Progenitor cell of endocrine pancreas (in vitro differentiated cells): Measurements from ENCODE around the gene PLXNA2. TPM values are rescaled to one million over a fixed set of nuclear protein-coding genes. Genes with fewer than 3 reads are reported as not detected.

ENCODE experiments used
- DNase-seq: peaks from one replicate; pipeline ENCODE4 v3.0.0; 2021; ENCODE audit warnings: low spot score; ENCODE audit not compliant: unreplicated experiment
- H3K27ac Mint-ChIP-seq: 2 replicates; pipeline ENCODE4 v1.8.0; 2021; ENCODE audit warnings: mild to moderate bottlenecking, moderate library complexity, mixed read lengths
- H3K27me3 Mint-ChIP-seq: 2 replicates; pipeline ENCODE4 v1.8.0; 2021; ENCODE audit warnings: mixed read lengths
- H3K36me3 Mint-ChIP-seq: 2 replicates; pipeline ENCODE4 v1.8.0; 2022; ENCODE audit warnings: mixed read lengths; ENCODE audit not compliant: insufficient read depth
- H3K4me1 Mint-ChIP-seq: 2 replicates; pipeline ENCODE4 v1.8.0; 2021; ENCODE audit warnings: low read depth, mixed read lengths
- H3K4me3 Mint-ChIP-seq: 2 replicates; pipeline ENCODE4 v1.8.0; 2021; ENCODE audit warnings: low read depth, mild to moderate bottlenecking, moderate library complexity, mixed read lengths
- H3K9me3 Mint-ChIP-seq: 2 replicates; pipeline ENCODE4 v1.8.0; 2021; ENCODE audit warnings: low read depth, mixed read lengths
- total RNA-seq: library from RNA; stranded (reverse); gene quantifications from 2 replicates; pipeline ENCODE4 v1.2.1, GENCODE V29; 2021
- TF ChIP-seq, protein P1 (sequence below): fragments of 200-600 bp; sonication (generic); IDR thresholded peaks from one replicate; pipeline ENCODE4 v1.5.0; 2021; ENCODE audit warnings: antibody characterized with exemption, mild to moderate bottlenecking; ENCODE audit not compliant: unreplicated experiment

Gene PLXNA2
- total RNA-seq, 1 donor from 2014 or later = 34.9 TPM

DNA sequence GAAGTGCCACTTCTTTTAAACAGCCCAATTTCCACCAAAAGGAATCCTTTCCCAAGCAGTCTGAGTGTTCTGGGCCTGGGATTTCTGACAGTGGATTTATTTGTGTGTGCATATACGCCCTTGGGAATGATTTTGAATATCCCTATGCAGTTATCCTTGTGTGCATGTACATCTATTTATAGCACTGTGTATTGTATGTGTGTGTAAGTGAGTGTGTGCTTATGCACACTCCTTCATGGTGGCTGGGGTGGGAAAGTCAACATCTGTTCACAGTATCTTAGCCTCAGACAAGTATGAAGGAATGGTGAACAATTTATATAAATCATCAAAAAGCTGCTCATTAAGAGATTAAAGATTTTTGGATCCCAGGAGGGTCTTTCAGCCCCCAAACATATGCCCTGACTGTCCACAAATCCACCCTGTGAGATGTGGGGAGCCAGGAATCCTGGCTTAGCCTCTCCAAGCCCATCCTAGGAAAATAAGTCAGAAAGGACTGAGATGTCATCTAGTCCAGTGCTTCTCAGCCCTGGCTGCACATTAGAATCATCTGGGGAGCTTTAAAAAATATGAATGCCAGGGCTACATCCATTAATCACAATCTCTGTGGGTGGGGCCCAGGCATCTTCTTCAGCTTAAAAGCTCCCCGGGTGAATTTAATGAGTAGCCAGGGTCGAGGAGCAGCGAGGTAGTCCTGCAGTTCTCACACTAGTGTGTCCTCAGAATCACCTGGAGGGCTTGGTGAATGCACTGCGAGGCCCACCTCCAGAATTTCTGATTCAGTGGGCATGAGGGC lies 101.4 kb downstream of the PLXNA2 start:
- H3K36me3 Mint-ChIP-seq = no peaks in the 10 kb centered on the region
- no peaks in the 10 kb centered on the region for H3K27me3 Mint-ChIP-seq
- H3K27ac Mint-ChIP-seq = no peak overlapping the region
- no peak for DNase-seq
- no peak overlapping the region for H3K4me3 Mint-ChIP-seq
- no peaks in the 10 kb centered on the region for H3K9me3 Mint-ChIP-seq
- peaks cover 2% of the 10 kb centered on the region for H3K4me1 Mint-ChIP-seq
- TF ChIP-seq, protein P1, sequence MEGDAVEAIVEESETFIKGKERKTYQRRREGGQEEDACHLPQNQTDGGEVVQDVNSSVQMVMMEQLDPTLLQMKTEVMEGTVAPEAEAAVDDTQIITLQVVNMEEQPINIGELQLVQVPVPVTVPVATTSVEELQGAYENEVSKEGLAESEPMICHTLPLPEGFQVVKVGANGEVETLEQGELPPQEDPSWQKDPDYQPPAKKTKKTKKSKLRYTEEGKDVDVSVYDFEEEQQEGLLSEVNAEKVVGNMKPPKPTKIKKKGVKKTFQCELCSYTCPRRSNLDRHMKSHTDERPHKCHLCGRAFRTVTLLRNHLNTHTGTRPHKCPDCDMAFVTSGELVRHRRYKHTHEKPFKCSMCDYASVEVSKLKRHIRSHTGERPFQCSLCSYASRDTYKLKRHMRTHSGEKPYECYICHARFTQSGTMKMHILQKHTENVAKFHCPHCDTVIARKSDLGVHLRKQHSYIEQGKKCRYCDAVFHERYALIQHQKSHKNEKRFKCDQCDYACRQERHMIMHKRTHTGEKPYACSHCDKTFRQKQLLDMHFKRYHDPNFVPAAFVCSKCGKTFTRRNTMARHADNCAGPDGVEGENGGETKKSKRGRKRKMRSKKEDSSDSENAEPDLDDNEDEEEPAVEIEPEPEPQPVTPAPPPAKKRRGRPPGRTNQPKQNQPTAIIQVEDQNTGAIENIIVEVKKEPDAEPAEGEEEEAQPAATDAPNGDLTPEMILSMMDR = no peak

DNA sequence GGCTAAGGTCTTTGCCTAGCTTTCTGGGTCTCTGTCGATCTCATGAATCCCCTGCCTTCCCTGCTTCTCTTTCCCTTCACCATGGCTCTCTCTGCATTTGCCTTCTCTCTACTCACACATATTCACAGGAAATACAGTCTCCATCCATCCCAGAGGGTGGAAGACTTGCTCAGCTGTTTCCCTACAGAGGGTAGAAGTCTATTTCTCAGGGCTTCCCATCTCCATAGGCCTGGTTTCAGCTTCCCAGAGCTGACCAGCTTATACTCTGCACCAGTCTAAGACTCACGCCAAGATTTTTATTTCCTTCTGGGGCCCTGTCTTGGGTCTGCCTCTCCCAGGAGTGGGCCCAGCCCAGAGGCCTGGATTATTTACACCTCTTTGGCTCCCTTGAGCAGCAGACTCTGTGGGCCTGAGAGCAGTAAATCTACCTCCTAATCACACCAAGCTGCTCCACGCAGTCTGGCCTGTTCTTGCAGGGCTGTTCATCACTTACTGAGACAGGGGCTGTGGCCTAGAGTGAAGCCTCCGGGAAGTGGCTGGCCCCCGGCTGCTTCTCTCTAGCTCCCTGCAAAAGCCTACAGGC lies 102.5 kb downstream of the PLXNA2 start:
- H3K9me3 Mint-ChIP-seq = no peaks in the 10 kb centered on the region
- H3K27me3 Mint-ChIP-seq = no peaks in the 10 kb centered on the region
- H3K36me3 Mint-ChIP-seq = no peaks in the 10 kb centered on the region
- DNase-seq = no peak
- TF ChIP-seq, protein P1 = no peak
- H3K27ac Mint-ChIP-seq = no peak overlapping the region
- no peak overlapping the region for H3K4me3 Mint-ChIP-seq
- peaks cover 2% of the 10 kb centered on the region for H3K4me1 Mint-ChIP-seq

DNA sequence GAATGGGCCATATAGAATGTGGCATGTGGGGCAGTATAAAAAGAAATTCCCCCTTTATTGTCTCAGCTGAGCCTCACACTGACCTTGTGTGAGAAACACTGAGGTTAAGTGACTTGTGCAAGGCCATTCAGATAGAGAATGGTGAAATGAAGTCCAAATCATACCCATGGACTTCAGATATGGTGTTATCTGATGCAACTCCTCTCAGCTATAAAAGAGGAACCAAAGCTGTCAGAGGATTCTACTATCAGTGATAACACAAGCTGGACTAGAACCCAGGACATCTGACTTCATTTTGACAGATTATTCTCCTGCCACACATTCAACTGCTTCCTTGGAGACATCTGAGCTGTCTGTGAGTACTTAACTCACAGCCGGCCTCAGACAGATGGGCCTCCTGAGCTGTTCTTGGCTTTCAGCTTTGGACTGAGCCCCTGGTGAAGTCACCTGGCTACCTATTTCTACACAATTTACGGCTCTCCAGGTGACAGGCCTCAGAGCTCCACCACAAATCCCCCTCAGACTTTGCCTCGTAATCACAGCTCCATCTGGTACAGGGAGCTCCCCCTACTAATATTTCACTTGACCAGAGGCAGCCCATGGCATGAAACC lies 104.6 kb downstream of the PLXNA2 start:
- TF ChIP-seq, protein P1 = no peak
- H3K27me3 Mint-ChIP-seq = no peaks in the 10 kb centered on the region
- no peaks in the 10 kb centered on the region for H3K36me3 Mint-ChIP-seq
- no peak for DNase-seq
- peaks cover 2% of the 10 kb centered on the region for H3K4me1 Mint-ChIP-seq
- no peaks in the 10 kb centered on the region for H3K9me3 Mint-ChIP-seq
- H3K4me3 Mint-ChIP-seq = no peak overlapping the region
- no peak overlapping the region for H3K27ac Mint-ChIP-seq

DNA sequence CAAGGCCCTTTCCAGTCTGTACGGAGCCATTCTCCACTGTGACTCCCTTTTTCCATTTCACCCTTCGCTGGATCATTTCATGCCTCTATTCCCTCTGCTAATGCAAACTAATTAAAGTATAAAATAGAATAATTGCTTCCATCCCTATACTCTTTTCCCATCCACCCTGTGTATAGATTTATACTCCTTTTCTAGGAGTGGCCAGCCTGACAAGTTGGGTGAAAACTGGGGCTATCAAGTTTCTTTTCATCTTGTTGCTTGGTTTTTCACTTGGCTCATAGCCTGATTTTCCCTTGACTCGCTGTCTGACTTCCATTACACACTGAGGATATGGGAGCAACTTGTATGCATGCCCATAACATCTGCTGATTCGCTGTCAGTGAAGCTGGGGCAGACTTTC lies 107.0 kb downstream of the PLXNA2 start:
- no peaks in the 10 kb centered on the region for H3K36me3 Mint-ChIP-seq
- H3K9me3 Mint-ChIP-seq = no peaks in the 10 kb centered on the region
- H3K27ac Mint-ChIP-seq = no peak overlapping the region
- no peak overlapping the region for H3K4me3 Mint-ChIP-seq
- peaks cover 5% of the 10 kb centered on the region for H3K4me1 Mint-ChIP-seq
- TF ChIP-seq, protein P1 = no peak
- no peak for DNase-seq
- peaks cover under 1% of the 10 kb centered on the region for H3K27me3 Mint-ChIP-seq

DNA sequence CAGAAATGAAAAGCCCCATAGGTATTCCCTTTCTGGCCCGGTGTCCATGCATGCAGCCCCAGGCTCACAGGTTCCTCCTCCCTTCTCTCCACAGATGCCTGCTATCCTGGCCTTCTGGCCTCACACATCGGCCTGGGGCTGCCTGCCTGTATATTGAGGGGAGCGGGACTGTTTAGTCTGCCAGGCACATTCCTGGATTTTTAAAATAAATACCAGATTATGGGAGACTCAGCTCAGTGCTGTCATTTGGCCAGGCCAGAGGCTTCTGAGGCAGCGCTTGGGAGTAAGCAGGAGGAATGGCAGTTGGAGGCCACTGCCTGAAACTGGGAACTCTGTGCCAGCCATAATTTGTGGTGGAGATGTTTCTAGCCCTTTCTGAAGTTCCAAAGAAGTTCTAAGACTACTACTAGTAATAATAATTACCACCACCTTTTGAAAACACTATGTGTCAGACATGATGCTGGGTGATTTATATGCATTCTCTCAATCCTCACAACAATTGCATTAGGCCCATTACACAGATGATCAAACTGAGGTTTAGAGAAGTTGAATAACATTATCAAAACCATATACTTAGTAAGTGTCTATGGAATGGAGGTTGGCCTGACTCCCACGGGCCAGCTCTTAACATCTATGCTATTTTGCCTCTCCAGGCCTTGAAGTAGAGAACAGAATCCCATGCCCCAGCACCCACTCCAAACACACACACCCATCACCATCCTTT lies 107.6 kb downstream of the PLXNA2 start:
- Mint-ChIP-seq H3K27ac (no peak overlapping the region), H3K36me3 (no peaks in the 10 kb centered on the region), H3K4me1 (peaks cover 10% of the 10 kb centered on the region), H3K27me3 (peaks cover 6% of the 10 kb centered on the region), H3K9me3 (no peaks in the 10 kb centered on the region), H3K4me3 (no peak overlapping the region)
- TF ChIP-seq, protein P1 = no peak
- no peak for DNase-seq
